Spleen (tissue), 11 donors: ENCODE measurements around the gene SEMA4A. TPM values are rescaled to one million over a fixed set of nuclear protein-coding genes. Genes with fewer than 3 reads are reported as not detected.

Experiments
- DNase-seq: peaks from one replicate; pipeline ENCODE4 v3.0.0-alpha.2; 2020
- H3K27ac ChIP-seq, 8 donors: fragments of 200-600 bp; sonication (generic) in 7 of 8; 1 replicate in 4 of 8; 2 replicates in 4 of 8; pipeline versions ENCODE4 v1.5.0 to v1.8.0; 2016 to 2021; ENCODE audit warnings: inconsistent platforms in 4 of 8, mild to moderate bottlenecking in 4 of 8, moderate library complexity in 1 of 8
- H3K27me3 ChIP-seq, 7 donors: fragments of 200-600 bp; sonication (generic) in 6 of 7; replicated peaks in 1 of 7; 1 replicate in 4 of 7; 2 replicates in 3 of 7; pipeline versions ENCODE4 v1.5.0 to v1.8.0; 2016 to 2021; ENCODE audit warnings: inconsistent platforms in 3 of 7, mild to moderate bottlenecking in 1 of 7
- H3K36me3 ChIP-seq, 6 donors: fragments of 200-600 bp; sonication (generic) in 5 of 6; 1 replicate in 4 of 6; 2 replicates in 2 of 6; pipeline versions ENCODE4 v1.5.0 to v1.8.0; 2016 to 2021; ENCODE audit warnings: inconsistent platforms in 2 of 6
- H3K4me1 ChIP-seq, 6 donors: fragments of 200-600 bp; sonication (generic) in 5 of 6; 1 replicate in 3 of 6; 2 replicates in 3 of 6; pipeline versions ENCODE4 v1.5.0 to v1.8.0; 2016 to 2021; ENCODE audit warnings: inconsistent platforms in 3 of 6
- H3K4me3 ChIP-seq, 8 donors: fragments of 200-600 bp; sonication (generic) in 7 of 8; 1 replicate in 4 of 8; 2 replicates in 4 of 8; pipeline versions ENCODE4 v1.5.0 to v1.8.0; 2016 to 2021; ENCODE audit warnings: inconsistent platforms in 4 of 8, mild to moderate bottlenecking in 4 of 8, moderate library complexity in 2 of 8
- H3K9me3 ChIP-seq, 8 donors: fragments of 200-600 bp; sonication (generic) in 7 of 8; 1 replicate in 4 of 8; 2 replicates in 4 of 8; pipeline versions ENCODE4 v1.5.0 to v1.8.0; 2016 to 2021; ENCODE audit warnings: inconsistent platforms in 4 of 8
- CTCF ChIP-seq, 11 experiments: fragments of 200-600 bp in 7 of 11; fragments of 450-650 bp in 4 of 11; sonication (generic) in 4 of 11; IDR thresholded peaks in 8 of 11; conservative IDR thresholded peaks in 3 of 11; 1 replicate in 7 of 11; 2 replicates in 4 of 11; pipeline versions ENCODE4 v1.4.0 to v1.8.0; 2016 to 2021; ENCODE audit warnings: antibody characterized with exemption in 11 of 11, inconsistent platforms in 4 of 11, mild to moderate bottlenecking in 1 of 11
- POLR2A ChIP-seq, 3 donors: fragments of 450-650 bp; IDR thresholded peaks; one replicate each; pipeline ENCODE4 v1.5.1; 2017; ENCODE audit warnings: antibody characterized with exemption in 3 of 3, mild to moderate bottlenecking in 1 of 3
- POLR2AphosphoS5 ChIP-seq, 3 donors: sonication (generic); formaldehyde crosslinking; IDR thresholded peaks; one replicate each; pipeline ENCODE4 v1.5.1; 2017; ENCODE audit warnings: antibody characterized with exemption in 3 of 3
- WGBS, 5 donors: extraction: QIAGEN DNeasy Blood & Tissue Kit in 3 of 5; methylation state at CpG; one replicate each; pipeline versions ENCODE4 v1.1.5 to v1.1.7; 2013 to 2018; 5-methylcytosine and 5-hydroxymethylcytosine counted together
- intact Hi-C: fragments of 100-400 bp; cut with DNase I; formaldehyde crosslinking; loops from one replicate; pipeline ENCODE4 v1.15.0; 2023; ENCODE audit warnings: low total_unique reads
- polyA plus RNA-seq, 3 donors: library from polyadenylated mRNA; stranded (reverse); fragments of 200-250 nt; gene quantifications; one replicate each; pipeline ENCODE4 v1.2.1, GENCODE V29; 2013
- total RNA-seq, 7 donors: library from RNA; depleted of rRNA in 3 of 7; stranded (reverse); fragments of >200 nt in 3 of 7; fragmentation: NEBNext Ultra II Directional in 4 of 7; extraction: Animal tissue kit (Norgen Biotek cat#: 25700) in 4 of 7; gene quantifications; one replicate each; pipeline versions ENCODE4 v1.1.0 to v1.2.1, GENCODE V29; 2016 to 2021
- donor health status: healthy with polysubstance abuse.
- donor health status: DM: no; HTN: no; CAD: no; lungs with moderate emphysema.
- donor health status: DM: no; HTN: no; CAD: no.
- donor health status: Bipolar disorder and iron deficiency.
- donor health status: healthy.
- donor health status: DM: no; HTN: no; CAD: no.
- donor health status: DM: yes; HTN: yes; CAD: no.

Gene SEMA4A
- total and polyA plus RNA-seq, 10 donors: 7.1 to 65.9 (median 33.2) TPM

GRCh38 chr1:156164125-156164831 is 10.9 kb downstream of the SEMA4A start:
- Histone ChIP-seq H3K4me3 (no peak overlapping the region), H3K27ac (peak overlapping the region in 1 of 8 donors; percentile 28), H3K36me3 (peaks cover 0 to 96% (median 0%) of the 10 kb centered on the region in 6 donors), H3K27me3 (peaks cover 0 to 5% (median 0%) of the 10 kb centered on the region in 7 donors), H3K9me3 (no peaks in the 10 kb centered on the region), H3K4me1 (peaks cover 9 to 49% (median 27%) of the 10 kb centered on the region in 6 donors)
- TF ChIP-seq POLR2AphosphoS5 (IDR thresholded peaks at IDR 0.05) (no peak), CTCF (IDR thresholded peaks at IDR 0.05 in 8 of 11, conservative IDR thresholded peaks at IDR 0.05 in 3 of 11) (no peak), POLR2A (IDR thresholded peaks at IDR 0.05) (no peak)
- intact Hi-C loops: no loop called here
- no peak for DNase-seq
- 89 to 96% (median 92%) methylated on average over 6 of the region's 6 CpGs for WGBS, 5 donors

GRCh38 chr1:156165083-156165482 is 11.7 kb downstream of the SEMA4A start:
- TF ChIP-seq POLR2AphosphoS5 (IDR thresholded peaks at IDR 0.05): no peak
- no peak for TF ChIP-seq POLR2A (IDR thresholded peaks at IDR 0.05)
- no peak for TF ChIP-seq CTCF (IDR thresholded peaks at IDR 0.05 in 8 of 11, conservative IDR thresholded peaks at IDR 0.05 in 3 of 11)
- H3K9me3 ChIP-seq: no peaks in the 10 kb centered on the region
- H3K27ac ChIP-seq: peak overlapping the region in 1 of 8 donors; percentile 28
- intact Hi-C loops: no loop called here
- no peak overlapping the region for H3K4me3 ChIP-seq
- DNase-seq: no peak
- peaks cover 6 to 41% (median 24%) of the 10 kb centered on the region in 6 donors for H3K4me1 ChIP-seq
- no peaks in the 10 kb centered on the region for H3K27me3 ChIP-seq
- 25 to 59% (median 51%) methylated on average over 2 of the region's 2 CpGs for WGBS, 5 donors
- peaks cover 0 to 97% (median 0%) of the 10 kb centered on the region in 6 donors for H3K36me3 ChIP-seq

- Histone ChIP-seq H3K4me1 (peaks cover 0 to 20% (median 5%) of the 10 kb centered on the region in 6 donors), H3K27me3 (no peaks in the 10 kb centered on the region), H3K36me3 (peaks cover 0 to 97% (median 4%) of the 10 kb centered on the region in 6 donors), H3K4me3 (no peak overlapping the region), H3K9me3 (no peaks in the 10 kb centered on the region), H3K27ac (no peak overlapping the region)
- intact Hi-C loops: no loop called here
- TF ChIP-seq CTCF (IDR thresholded peaks at IDR 0.05 in 8 of 11, conservative IDR thresholded peaks at IDR 0.05 in 3 of 11) (no peak), POLR2AphosphoS5 (IDR thresholded peaks at IDR 0.05) (no peak), POLR2A (IDR thresholded peaks at IDR 0.05) (no peak)
- WGBS, 5 donors: 75 to 84% (median 81%) methylated on average over 5 of the region's 5 CpGs
- DNase-seq: no peak
Measured at GRCh38 chr1:156167536-156167935, 14.2 kb downstream of the SEMA4A start.

- intact Hi-C loops: no loop called here
- H3K27me3 ChIP-seq: no peaks in the 10 kb centered on the region
- H3K27ac ChIP-seq: no peak overlapping the region
- no peaks in the 10 kb centered on the region for H3K9me3 ChIP-seq
- no peak for DNase-seq
- peaks cover 0 to 99% (median 18%) of the 10 kb centered on the region in 6 donors for H3K36me3 ChIP-seq
- H3K4me3 ChIP-seq: no peak overlapping the region
- H3K4me1 ChIP-seq: no peaks in the 10 kb centered on the region
- 73 to 77% (median 76%) methylated on average over 9 of the region's 9 CpGs for WGBS, 5 donors
- TF ChIP-seq POLR2A (IDR thresholded peaks at IDR 0.05): no peak
- TF ChIP-seq POLR2AphosphoS5 (IDR thresholded peaks at IDR 0.05): no peak
- no peak for TF ChIP-seq CTCF (IDR thresholded peaks at IDR 0.05 in 8 of 11, conservative IDR thresholded peaks at IDR 0.05 in 3 of 11)
Measured at GRCh38 chr1:156172696-156173470, 19.5 kb downstream of the SEMA4A start.
